SK-N-SH (cell line): ENCODE results near the gene ATP2B2.

ENCODE experiments used
- NFIC ChIP-seq: IDR thresholded peaks from 2 replicates; pipeline ENCODE4 v1.4.0; 2012; ENCODE audit warnings: borderline replicate concordance
- POLR2AphosphoS5 ChIP-seq: IDR thresholded peaks from 2 replicates; pipeline ENCODE4 v1.6.1; 2012; ENCODE audit warnings: low read depth, low read length
- RAD21 ChIP-seq: IDR thresholded peaks from 2 replicates; pipeline ENCODE4 v1.6.1; 2012; ENCODE audit warnings: mild to moderate bottlenecking, low read length
- TEAD4 ChIP-seq: IDR thresholded peaks from 2 replicates; pipeline ENCODE4 v1.4.0; 2012; ENCODE audit warnings: mild to moderate bottlenecking, borderline replicate concordance; ENCODE audit not compliant: insufficient read depth
- YY1 ChIP-seq: IDR thresholded peaks from 2 replicates; pipeline ENCODE4 v1.4.0; 2012; ENCODE audit warnings: low read depth, mild to moderate bottlenecking
- TF ChIP-seq, protein P1 (sequence below): fragments of 200-600 bp; sonication (generic); IDR thresholded peaks from 2 replicates; pipeline ENCODE4 v1.6.1; 2017; ENCODE audit warnings: antibody characterized with exemption, mild to moderate bottlenecking, moderate library complexity
- TF ChIP-seq, protein P2 (sequence below): IDR thresholded peaks from 2 replicates; pipeline ENCODE4 v1.6.1; 2012; ENCODE audit warnings: mild to moderate bottlenecking, low read depth, low read length, moderate library complexity
- TF ChIP-seq, protein P3 (sequence below): fragments of 150-350 bp; IDR thresholded peaks from 2 replicates; pipeline ENCODE4 v1.6.1; 2017; ENCODE audit warnings: antibody characterized with exemption, low read length, low read depth, borderline replicate concordance

DNA sequence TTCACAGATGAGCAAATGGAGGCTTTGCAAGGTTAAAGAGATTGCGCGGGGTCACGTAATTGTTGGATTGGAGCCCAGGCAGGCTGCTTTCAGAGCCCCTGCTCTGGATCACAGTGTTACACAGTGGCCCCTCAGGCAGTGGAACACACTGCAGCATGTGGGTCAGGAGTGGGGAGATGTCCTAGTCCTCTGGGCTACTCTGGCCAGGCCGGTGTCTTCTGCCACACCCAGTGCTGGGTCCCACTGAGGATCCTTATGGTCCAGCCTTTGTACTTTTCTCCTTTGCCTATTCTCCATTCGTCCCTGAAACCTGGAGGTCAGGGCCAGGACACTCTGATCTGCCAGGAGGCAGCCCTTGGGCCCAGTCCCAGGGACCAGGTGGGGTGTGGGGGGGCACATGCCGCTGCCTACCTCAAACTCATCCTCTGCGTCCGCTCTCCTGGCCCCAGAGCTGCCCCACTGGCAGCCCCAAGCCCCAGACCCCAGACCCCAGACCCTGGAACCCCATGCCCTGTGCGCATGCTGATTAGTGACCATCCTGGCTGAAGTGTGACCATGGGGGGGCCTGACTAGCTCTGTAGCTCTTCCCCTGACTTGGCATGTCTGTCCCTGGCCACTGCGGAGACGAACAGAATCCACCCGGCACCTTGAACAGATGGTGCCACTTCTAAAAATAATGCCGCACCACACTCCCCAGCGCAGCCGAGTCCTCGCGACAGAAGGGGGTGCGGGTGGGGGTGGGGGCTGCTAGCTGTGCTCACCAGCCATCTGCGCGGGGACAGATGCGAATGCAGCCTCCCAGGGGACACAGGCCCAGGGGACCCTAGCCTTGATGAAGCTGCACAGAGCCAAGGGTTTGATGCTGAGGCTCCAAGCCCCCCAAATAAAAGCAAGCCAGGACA lies 41.6 kb downstream of the ATP2B2 start:
- TF ChIP-seq, protein P1, sequence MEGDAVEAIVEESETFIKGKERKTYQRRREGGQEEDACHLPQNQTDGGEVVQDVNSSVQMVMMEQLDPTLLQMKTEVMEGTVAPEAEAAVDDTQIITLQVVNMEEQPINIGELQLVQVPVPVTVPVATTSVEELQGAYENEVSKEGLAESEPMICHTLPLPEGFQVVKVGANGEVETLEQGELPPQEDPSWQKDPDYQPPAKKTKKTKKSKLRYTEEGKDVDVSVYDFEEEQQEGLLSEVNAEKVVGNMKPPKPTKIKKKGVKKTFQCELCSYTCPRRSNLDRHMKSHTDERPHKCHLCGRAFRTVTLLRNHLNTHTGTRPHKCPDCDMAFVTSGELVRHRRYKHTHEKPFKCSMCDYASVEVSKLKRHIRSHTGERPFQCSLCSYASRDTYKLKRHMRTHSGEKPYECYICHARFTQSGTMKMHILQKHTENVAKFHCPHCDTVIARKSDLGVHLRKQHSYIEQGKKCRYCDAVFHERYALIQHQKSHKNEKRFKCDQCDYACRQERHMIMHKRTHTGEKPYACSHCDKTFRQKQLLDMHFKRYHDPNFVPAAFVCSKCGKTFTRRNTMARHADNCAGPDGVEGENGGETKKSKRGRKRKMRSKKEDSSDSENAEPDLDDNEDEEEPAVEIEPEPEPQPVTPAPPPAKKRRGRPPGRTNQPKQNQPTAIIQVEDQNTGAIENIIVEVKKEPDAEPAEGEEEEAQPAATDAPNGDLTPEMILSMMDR = no peak
- TF ChIP-seq POLR2AphosphoS5 (no peak), YY1 (no peak), NFIC (no peak), RAD21 (no peak), TEAD4 (no peak)
- TF ChIP-seq, protein P2, sequence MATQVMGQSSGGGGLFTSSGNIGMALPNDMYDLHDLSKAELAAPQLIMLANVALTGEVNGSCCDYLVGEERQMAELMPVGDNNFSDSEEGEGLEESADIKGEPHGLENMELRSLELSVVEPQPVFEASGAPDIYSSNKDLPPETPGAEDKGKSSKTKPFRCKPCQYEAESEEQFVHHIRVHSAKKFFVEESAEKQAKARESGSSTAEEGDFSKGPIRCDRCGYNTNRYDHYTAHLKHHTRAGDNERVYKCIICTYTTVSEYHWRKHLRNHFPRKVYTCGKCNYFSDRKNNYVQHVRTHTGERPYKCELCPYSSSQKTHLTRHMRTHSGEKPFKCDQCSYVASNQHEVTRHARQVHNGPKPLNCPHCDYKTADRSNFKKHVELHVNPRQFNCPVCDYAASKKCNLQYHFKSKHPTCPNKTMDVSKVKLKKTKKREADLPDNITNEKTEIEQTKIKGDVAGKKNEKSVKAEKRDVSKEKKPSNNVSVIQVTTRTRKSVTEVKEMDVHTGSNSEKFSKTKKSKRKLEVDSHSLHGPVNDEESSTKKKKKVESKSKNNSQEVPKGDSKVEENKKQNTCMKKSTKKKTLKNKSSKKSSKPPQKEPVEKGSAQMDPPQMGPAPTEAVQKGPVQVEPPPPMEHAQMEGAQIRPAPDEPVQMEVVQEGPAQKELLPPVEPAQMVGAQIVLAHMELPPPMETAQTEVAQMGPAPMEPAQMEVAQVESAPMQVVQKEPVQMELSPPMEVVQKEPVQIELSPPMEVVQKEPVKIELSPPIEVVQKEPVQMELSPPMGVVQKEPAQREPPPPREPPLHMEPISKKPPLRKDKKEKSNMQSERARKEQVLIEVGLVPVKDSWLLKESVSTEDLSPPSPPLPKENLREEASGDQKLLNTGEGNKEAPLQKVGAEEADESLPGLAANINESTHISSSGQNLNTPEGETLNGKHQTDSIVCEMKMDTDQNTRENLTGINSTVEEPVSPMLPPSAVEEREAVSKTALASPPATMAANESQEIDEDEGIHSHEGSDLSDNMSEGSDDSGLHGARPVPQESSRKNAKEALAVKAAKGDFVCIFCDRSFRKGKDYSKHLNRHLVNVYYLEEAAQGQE = no peak
- TF ChIP-seq, protein P3, sequence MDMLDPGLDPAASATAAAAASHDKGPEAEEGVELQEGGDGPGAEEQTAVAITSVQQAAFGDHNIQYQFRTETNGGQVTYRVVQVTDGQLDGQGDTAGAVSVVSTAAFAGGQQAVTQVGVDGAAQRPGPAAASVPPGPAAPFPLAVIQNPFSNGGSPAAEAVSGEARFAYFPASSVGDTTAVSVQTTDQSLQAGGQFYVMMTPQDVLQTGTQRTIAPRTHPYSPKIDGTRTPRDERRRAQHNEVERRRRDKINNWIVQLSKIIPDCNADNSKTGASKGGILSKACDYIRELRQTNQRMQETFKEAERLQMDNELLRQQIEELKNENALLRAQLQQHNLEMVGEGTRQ = no peak
